ENCODE measurements around the gene SNX7. TPM values are rescaled to one million over a fixed set of nuclear protein-coding genes. Genes with fewer than 3 reads are reported as not detected.

SNX7 gene
- total RNA-seq, 2 donors from 2014 or later, result 45.0 to 48.5 TPM

- TF ChIP-seq, protein P1, sequence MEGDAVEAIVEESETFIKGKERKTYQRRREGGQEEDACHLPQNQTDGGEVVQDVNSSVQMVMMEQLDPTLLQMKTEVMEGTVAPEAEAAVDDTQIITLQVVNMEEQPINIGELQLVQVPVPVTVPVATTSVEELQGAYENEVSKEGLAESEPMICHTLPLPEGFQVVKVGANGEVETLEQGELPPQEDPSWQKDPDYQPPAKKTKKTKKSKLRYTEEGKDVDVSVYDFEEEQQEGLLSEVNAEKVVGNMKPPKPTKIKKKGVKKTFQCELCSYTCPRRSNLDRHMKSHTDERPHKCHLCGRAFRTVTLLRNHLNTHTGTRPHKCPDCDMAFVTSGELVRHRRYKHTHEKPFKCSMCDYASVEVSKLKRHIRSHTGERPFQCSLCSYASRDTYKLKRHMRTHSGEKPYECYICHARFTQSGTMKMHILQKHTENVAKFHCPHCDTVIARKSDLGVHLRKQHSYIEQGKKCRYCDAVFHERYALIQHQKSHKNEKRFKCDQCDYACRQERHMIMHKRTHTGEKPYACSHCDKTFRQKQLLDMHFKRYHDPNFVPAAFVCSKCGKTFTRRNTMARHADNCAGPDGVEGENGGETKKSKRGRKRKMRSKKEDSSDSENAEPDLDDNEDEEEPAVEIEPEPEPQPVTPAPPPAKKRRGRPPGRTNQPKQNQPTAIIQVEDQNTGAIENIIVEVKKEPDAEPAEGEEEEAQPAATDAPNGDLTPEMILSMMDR (IDR thresholded peaks at IDR 0.05), result no peak
- no peak overlapping the region for H3K27ac ChIP-seq
- no peaks in the 10 kb centered on the region for H3K4me1 ChIP-seq
- H3K36me3 ChIP-seq, result no peaks in the 10 kb centered on the region
- intact Hi-C loops (cut with DNase I), result no loop called here
- H3K4me3 ChIP-seq, result no peak overlapping the region
- no peaks in the 10 kb centered on the region for H3K27me3 ChIP-seq
- no peaks in the 10 kb centered on the region for H3K9me3 ChIP-seq
- no peak overlapping the region for H3K9ac ChIP-seq (ENCODE audit: low read depth in 2 of 2, low read length in 2 of 2)
- no peak for DNase-seq
Observed at GRCh38 chr1:98761219-98761865, 99.8 kb downstream of the SNX7 start.

- no peaks in the 10 kb centered on the region for H3K36me3 ChIP-seq
- no peaks in the 10 kb centered on the region for H3K9me3 ChIP-seq
- no peak overlapping the region for H3K27ac ChIP-seq
- intact Hi-C loops (cut with DNase I), result no loop called here
- H3K4me3 ChIP-seq, result no peak overlapping the region
- no peak overlapping the region for H3K9ac ChIP-seq (ENCODE audit: low read depth in 2 of 2, low read length in 2 of 2)
- TF ChIP-seq, protein P1 (IDR thresholded peaks at IDR 0.05), result no peak
- no peaks in the 10 kb centered on the region for H3K27me3 ChIP-seq
- DNase-seq, result no peak
- H3K4me1 ChIP-seq, result no peaks in the 10 kb centered on the region
Observed at GRCh38 chr1:98763488-98764150, 102.1 kb downstream of the SNX7 start.

GRCh38 chr1:98764485-98764884 lies 103.0 kb downstream of the SNX7 start:
- intact Hi-C loops (cut with DNase I), result no loop called here
- no peak for DNase-seq
- no peak overlapping the region for H3K9ac ChIP-seq (ENCODE audit: low read depth in 2 of 2, low read length in 2 of 2)
- no peaks in the 10 kb centered on the region for H3K27me3 ChIP-seq
- TF ChIP-seq, protein P1 (IDR thresholded peaks at IDR 0.05), result no peak
- H3K4me3 ChIP-seq, result no peak overlapping the region
- no peak overlapping the region for H3K27ac ChIP-seq
- H3K9me3 ChIP-seq, result no peaks in the 10 kb centered on the region
- H3K36me3 ChIP-seq, result no peaks in the 10 kb centered on the region
- no peaks in the 10 kb centered on the region for H3K4me1 ChIP-seq

DNA sequence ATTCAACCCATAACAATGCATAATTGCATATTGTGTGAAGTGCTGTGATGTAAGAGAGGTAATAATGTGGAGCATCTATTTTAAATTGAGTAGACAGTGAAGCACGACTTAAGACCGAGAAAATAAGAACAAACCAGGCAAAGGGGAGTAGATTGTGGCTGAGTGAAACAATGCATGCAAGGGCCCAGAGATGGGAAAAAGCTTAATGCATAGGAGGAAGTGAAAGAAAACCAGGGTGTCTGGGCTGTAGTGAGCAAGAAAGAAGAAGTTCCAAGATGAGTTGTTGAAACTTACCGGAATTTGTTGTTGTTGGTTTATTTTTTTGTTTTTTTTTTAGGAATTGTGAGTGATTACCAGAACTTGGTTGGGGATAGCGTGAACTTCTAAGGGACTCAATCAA lies 104.7 kb downstream of the SNX7 start:
- Histone ChIP-seq H3K4me3 (no peak overlapping the region), H3K9me3 (no peaks in the 10 kb centered on the region), H3K27ac (no peak overlapping the region), H3K36me3 (no peaks in the 10 kb centered on the region), H3K9ac (ENCODE audit: low read depth in 2 of 2, low read length in 2 of 2) (no peak overlapping the region), H3K27me3 (no peaks in the 10 kb centered on the region), H3K4me1 (no peaks in the 10 kb centered on the region)
- DNase-seq, result no peak
- intact Hi-C loops (cut with DNase I), result no loop called here
- TF ChIP-seq, protein P1 (IDR thresholded peaks at IDR 0.05), result no peak

DNA sequence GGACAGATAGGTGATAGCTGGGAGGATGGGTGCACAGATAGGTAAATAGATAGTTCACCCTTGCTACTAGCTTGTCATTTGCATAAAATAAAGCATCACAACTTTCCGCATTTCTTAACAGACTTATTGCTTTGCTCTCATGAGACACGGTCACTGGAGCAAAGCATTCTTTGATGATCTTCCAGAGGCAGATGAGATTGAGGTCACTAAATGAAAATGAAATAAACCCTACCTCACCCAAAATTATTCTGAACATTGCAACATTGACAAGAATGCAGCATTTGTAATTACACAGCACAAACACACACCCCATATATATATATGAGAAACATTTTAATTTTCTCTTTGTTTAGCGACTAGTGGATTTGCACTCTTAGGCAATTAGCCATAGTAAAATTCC lies 107.6 kb downstream of the SNX7 start:
- Histone ChIP-seq H3K27me3 (no peaks in the 10 kb centered on the region), H3K9ac (ENCODE audit: low read depth in 2 of 2, low read length in 2 of 2) (no peak overlapping the region), H3K36me3 (no peaks in the 10 kb centered on the region), H3K4me3 (no peak overlapping the region), H3K27ac (no peak overlapping the region), H3K9me3 (no peaks in the 10 kb centered on the region), H3K4me1 (no peaks in the 10 kb centered on the region)
- TF ChIP-seq, protein P1 (IDR thresholded peaks at IDR 0.05), result no peak
- no peak for DNase-seq
- intact Hi-C loops (cut with DNase I), result no loop called here
